Stimulated activated naive CD8-positive, alpha-beta T cell treated with anti-CD3 and anti-CD28 coated beads, Interleukin-15, Interleukin-2, amounts not matched to agents 100 ng/mL and 50 ng/mL, for 24 hours (primary cell): ENCODE measurements around the gene LPCAT1.
"Not testable (repeated sequence)": the region's sequence is repeated elsewhere in the genome, so short reads cannot be mapped to it uniquely, and the experiment has no call there.

Experiments
- H3K27ac Mint-ChIP-seq: one replicate; pipeline ENCODE4 v1.8.0; 2021; ENCODE audit warnings: mild to moderate bottlenecking, mixed read lengths
- H3K27me3 Mint-ChIP-seq: one replicate; pipeline ENCODE4 v1.8.0; 2021; ENCODE audit warnings: mixed read lengths
- H3K36me3 Mint-ChIP-seq: one replicate; pipeline ENCODE4 v1.8.0; 2021; ENCODE audit warnings: low read depth, mixed read lengths
- H3K4me1 Mint-ChIP-seq: one replicate; pipeline ENCODE4 v1.8.0; 2021; ENCODE audit warnings: low read depth, mixed read lengths
- H3K4me3 Mint-ChIP-seq: one replicate; pipeline ENCODE4 v1.8.0; 2021; ENCODE audit warnings: mild to moderate bottlenecking, mixed read lengths
- H3K9me3 Mint-ChIP-seq: one replicate; pipeline ENCODE4 v1.8.0; 2021; ENCODE audit warnings: mixed read lengths

Gene LPCAT1

GRCh38 chr5:1432296-1432695 is 91.5 kb downstream of the LPCAT1 start:
- Mint-ChIP-seq H3K4me1 (no peaks in the 10 kb centered on the region), H3K36me3 (no peaks in the 10 kb centered on the region), H3K27me3 (peaks cover 3% of the 10 kb centered on the region), H3K27ac (no peak overlapping the region), H3K9me3 (peaks cover 15% of the 10 kb centered on the region), H3K4me3 (no peak overlapping the region)

- Mint-ChIP-seq H3K4me3 (no peak overlapping the region), H3K4me1 (no peaks in the 10 kb centered on the region), H3K36me3 (no peaks in the 10 kb centered on the region), H3K9me3 (peaks cover 15% of the 10 kb centered on the region), H3K27ac (no peak overlapping the region), H3K27me3 (no peaks in the 10 kb centered on the region)
Observed at GRCh38 chr5:1431896-1432295, 91.9 kb downstream of the LPCAT1 start.

DNA sequence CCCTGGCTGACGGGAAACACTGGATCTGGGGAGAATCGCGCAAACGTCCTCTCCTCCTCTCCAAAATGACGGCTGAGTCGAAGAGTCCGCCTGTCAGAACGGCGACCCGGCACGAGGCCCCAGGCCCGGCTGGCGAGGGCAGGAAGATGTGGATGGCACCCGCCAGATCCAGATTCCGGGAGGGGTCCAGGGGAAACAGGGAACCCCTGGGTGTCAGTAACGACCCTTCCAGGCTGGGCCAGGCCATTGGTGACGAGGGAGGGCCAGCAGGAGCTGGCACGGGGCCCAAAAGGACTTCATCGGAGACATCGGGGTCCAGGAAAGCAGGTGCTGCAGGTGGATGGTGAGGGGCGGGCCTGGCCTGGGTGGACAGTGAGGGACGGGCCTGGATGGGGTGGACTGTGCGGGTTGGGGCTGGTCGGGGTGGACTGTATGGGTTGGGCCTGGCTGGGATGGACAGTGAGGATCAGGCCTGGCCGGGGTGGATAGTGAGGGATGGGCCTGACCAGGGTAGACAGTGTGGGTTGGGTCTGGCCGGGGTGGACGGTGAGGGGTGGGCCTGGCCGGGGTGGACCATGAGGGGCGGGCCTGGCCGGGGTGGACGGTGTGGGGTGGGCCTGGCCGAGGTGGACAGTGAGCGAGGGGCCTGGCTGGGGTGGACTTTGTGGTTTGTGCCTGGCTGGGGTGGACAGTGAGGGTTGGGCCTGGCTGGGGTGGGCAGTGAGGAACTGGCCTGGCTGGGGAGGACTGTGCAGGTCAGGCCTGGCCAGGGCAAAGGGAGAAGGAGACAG is 92.5 kb downstream of the LPCAT1 start:
- Mint-ChIP-seq H3K9me3 (peaks cover 21% of the 10 kb centered on the region), H3K4me1 (no peaks in the 10 kb centered on the region), H3K4me3 (no peak overlapping the region), H3K36me3 (no peaks in the 10 kb centered on the region), H3K27ac (no peak overlapping the region), H3K27me3 (no peaks in the 10 kb centered on the region)

- Mint-ChIP-seq H3K9me3 (peaks cover 21% of the 10 kb centered on the region), H3K27ac (no peak overlapping the region), H3K4me1 (no peaks in the 10 kb centered on the region), H3K36me3 (no peaks in the 10 kb centered on the region), H3K27me3 (no peaks in the 10 kb centered on the region), H3K4me3 (no peak overlapping the region)
Observed at GRCh38 chr5:1430121-1430795, 93.5 kb downstream of the LPCAT1 start.

DNA sequence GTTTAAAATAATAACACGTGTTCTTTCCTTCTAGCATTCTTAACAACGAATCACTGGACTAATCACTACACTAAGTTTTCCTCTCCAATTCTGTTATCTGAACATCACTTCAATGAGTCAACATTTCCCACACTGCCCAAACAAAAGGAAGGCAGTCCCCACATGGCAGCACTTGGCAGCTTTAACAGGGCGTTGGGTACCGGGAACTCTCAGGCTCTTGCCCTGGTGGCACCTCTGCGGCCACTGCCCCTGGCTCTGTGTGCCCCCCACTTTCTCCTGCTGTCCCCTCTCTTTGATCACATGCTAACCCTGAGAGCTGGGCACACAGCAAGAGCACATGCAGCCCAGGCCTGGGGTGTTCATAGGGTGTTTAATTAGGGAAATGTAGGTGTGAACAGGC is 94.3 kb downstream of the LPCAT1 start:
- no peaks in the 10 kb centered on the region for H3K4me1 Mint-ChIP-seq
- H3K27ac Mint-ChIP-seq = no peak overlapping the region
- H3K27me3 Mint-ChIP-seq = peaks cover under 1% of the 10 kb centered on the region
- H3K9me3 Mint-ChIP-seq = peaks cover 24% of the 10 kb centered on the region
- no peak overlapping the region for H3K4me3 Mint-ChIP-seq
- H3K36me3 Mint-ChIP-seq = no peaks in the 10 kb centered on the region

- Mint-ChIP-seq H3K4me3 (no peak overlapping the region), H3K27ac (no peak overlapping the region), H3K4me1 (no peaks in the 10 kb centered on the region), H3K9me3 (peaks cover 24% of the 10 kb centered on the region), H3K36me3 (no peaks in the 10 kb centered on the region), H3K27me3 (peaks cover 4% of the 10 kb centered on the region)
Observed at GRCh38 chr5:1429066-1429465, 94.7 kb downstream of the LPCAT1 start.

- no peaks in the 10 kb centered on the region for H3K4me1 Mint-ChIP-seq
Observed at GRCh38 chr5:1428107-1428506, 95.7 kb downstream of the LPCAT1 start.

GRCh38 chr5:1424716-1425115 is 99.0 kb downstream of the LPCAT1 start:
- no peak overlapping the region for H3K4me3 Mint-ChIP-seq
- no peaks in the 10 kb centered on the region for H3K36me3 Mint-ChIP-seq
- H3K4me1 Mint-ChIP-seq = no peaks in the 10 kb centered on the region
- H3K27ac Mint-ChIP-seq = no peak overlapping the region
- peaks cover 24% of the 10 kb centered on the region for H3K9me3 Mint-ChIP-seq
- peaks cover 4% of the 10 kb centered on the region for H3K27me3 Mint-ChIP-seq

More at GRCh38 chr5:1428107-1428506, 95.7 kb downstream of the LPCAT1 start:
- Mint-ChIP-seq H3K4me3 (no peak overlapping the region), H3K36me3 (no peaks in the 10 kb centered on the region), H3K9me3 (peaks cover 24% of the 10 kb centered on the region), H3K27me3 (peaks cover 4% of the 10 kb centered on the region), H3K27ac (no peak overlapping the region)

- H3K4me3 Mint-ChIP-seq = no peak overlapping the region
- no peaks in the 10 kb centered on the region for H3K4me1 Mint-ChIP-seq
- H3K27me3 Mint-ChIP-seq = peaks cover 4% of the 10 kb centered on the region
- H3K27ac Mint-ChIP-seq = no peak overlapping the region
- H3K36me3 Mint-ChIP-seq = no peaks in the 10 kb centered on the region
- H3K9me3 Mint-ChIP-seq = peaks cover 18% of the 10 kb centered on the region
Observed at GRCh38 chr5:1423901-1424603, 99.7 kb downstream of the LPCAT1 start.

DNA sequence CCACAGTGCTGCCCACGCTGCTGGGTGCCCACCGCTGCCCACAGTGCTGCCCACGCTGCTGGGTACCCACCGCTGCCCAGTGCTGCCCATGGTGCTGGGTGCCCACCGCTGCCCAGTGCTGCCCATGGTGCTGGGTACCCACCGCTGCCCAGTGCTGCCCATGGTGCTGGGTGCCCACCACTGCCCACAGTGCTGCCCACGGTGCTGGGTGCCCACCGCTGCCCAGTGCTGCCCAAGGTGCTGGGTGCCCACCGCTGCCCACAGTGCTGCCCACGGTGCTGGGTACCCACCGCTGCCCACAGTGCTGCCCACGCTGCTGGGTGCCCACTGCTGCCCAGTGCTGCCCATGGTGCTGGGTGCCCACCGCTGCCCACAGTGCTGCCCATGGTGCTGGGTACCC is 101.2 kb downstream of the LPCAT1 start:
- H3K27me3 Mint-ChIP-seq, H3K4me1 Mint-ChIP-seq, H3K36me3 Mint-ChIP-seq, H3K27ac Mint-ChIP-seq, H3K4me3 Mint-ChIP-seq, H3K9me3 Mint-ChIP-seq: not testable (repeated sequence)

GRCh38 chr5:1421521-1422341 is 102.0 kb downstream of the LPCAT1 start:
- no peaks in the 10 kb centered on the region for H3K4me1 Mint-ChIP-seq
- no peak overlapping the region for H3K4me3 Mint-ChIP-seq
- H3K9me3 Mint-ChIP-seq = peaks cover 7% of the 10 kb centered on the region
- peaks cover 4% of the 10 kb centered on the region for H3K27me3 Mint-ChIP-seq
- H3K36me3 Mint-ChIP-seq = no peaks in the 10 kb centered on the region
- no peak overlapping the region for H3K27ac Mint-ChIP-seq

DNA sequence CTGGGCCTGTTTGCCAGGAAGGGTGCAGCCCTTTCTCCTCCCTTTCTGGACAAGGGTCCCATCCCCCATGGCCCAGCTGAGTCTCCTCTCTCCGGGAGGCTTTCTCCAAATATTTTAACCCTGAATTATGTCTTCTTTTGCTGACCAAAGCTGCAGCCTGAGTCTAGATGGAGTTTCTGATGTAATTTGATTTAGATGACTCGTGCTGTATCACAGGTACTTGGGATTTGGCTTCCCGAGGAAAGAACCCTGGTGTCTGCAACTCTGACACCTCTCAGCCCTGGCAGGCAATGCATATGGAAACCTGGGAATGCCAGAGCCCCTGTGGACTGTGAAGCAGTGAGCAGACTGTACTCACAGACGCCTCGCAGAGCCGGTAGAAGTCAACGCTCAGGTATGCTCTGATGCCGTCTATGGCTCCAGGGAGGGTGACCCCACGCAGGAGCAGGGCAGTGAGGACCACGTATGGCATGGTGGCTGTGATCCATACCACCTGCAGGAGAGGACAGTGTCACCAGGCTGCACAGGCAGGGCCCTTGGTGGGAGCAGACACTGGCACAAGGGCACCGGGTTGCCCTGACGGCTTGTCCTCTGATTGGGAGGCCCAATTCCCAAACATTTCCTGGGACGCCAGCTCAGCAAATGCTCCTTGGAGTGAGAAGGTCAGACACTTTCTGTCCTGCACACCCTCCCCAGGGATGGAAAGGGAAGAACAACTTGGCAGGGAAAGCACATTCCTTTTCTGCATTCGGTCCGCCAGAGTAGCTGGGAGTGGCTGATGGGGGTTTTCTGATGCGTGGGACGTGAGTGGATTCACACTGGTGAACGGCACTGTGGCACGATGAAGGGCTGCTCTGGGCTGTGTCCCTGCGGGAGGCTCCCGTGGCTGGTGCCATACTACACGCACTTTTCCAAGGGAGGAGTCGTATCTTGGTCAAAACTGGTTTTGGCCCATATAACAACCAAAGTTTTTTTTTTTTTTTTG is 103.3 kb downstream of the LPCAT1 start:
- Mint-ChIP-seq H3K36me3 (no peaks in the 10 kb centered on the region), H3K27ac (no peak overlapping the region), H3K9me3 (peaks cover 3% of the 10 kb centered on the region), H3K4me3 (no peak overlapping the region), H3K27me3 (peaks cover 4% of the 10 kb centered on the region), H3K4me1 (no peaks in the 10 kb centered on the region)

DNA sequence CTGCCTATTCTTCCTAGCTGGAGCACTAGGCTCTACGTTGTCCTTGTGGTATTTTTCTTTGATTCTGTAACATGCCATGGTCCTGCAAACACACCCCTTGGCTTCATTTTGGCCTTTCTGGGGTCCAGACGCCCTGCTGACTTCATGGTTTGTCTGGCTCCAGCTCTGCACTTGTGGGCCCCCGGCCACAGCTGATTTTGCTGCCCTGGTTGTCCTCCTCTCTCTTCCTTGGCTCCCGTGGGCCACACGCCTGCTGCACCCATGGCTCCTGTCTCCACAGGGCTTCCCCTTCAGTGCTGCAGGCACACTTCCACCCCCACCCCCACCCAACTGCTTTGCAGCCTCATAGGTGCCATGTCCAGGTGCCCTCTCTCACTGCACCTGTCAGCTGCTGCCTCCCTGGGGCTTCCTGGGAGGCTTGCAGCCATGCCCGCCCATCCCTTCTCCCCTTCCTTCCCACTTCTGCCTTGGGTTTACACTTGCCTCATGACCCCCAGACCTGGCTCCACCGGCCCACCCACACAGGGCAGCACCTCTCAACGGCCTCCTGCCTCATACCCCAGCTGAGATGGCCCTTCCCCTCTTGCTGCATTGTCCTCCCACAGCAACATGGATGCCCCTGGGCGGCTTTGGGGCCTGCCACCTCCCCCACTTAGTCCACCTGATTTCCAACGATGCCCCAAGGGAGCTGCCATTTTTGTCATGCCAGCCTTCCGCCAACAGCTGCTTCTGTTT is 104.1 kb downstream of the LPCAT1 start:
- no peaks in the 10 kb centered on the region for H3K9me3 Mint-ChIP-seq
- no peaks in the 10 kb centered on the region for H3K4me1 Mint-ChIP-seq
- H3K4me3 Mint-ChIP-seq = no peak overlapping the region
- H3K36me3 Mint-ChIP-seq = no peaks in the 10 kb centered on the region
- H3K27ac Mint-ChIP-seq = no peak overlapping the region
- H3K27me3 Mint-ChIP-seq = peaks cover 4% of the 10 kb centered on the region
